Suppressor macrophage (primary cell): ENCODE results near the gene GRID2.
"Not testable (repeated sequence)": the region's sequence is repeated elsewhere in the genome, so short reads cannot be mapped to it uniquely, and the experiment has no call there.

Source experiments
- DNase-seq, 4 experiments: peaks; one replicate each; pipeline ENCODE4 v3.0.0-alpha.2; 2020 to 2022
- total RNA-seq, 17 experiments: gene quantifications; one replicate each; lab custom pipeline; 2026; ENCODE audit warnings: mixed read lengths in 6 of 17, inconsistent platforms in 3 of 17; lab: John Stamatoyannopoulos, UW

GRID2 gene
- total RNA-seq = 0 to 5.1 (median 0) reads per million in 17 experiments

GRCh38 chr4:92303621-92304027 is at the start of gene GRID2:
Gene GRID2, plus strand, starts transcription at chr4:92303966.
- DNase-seq = no peak

- no peak for DNase-seq
Observed at GRCh38 chr4:92253986-92254671, 49.6 kb upstream of the GRID2 start.

DNA sequence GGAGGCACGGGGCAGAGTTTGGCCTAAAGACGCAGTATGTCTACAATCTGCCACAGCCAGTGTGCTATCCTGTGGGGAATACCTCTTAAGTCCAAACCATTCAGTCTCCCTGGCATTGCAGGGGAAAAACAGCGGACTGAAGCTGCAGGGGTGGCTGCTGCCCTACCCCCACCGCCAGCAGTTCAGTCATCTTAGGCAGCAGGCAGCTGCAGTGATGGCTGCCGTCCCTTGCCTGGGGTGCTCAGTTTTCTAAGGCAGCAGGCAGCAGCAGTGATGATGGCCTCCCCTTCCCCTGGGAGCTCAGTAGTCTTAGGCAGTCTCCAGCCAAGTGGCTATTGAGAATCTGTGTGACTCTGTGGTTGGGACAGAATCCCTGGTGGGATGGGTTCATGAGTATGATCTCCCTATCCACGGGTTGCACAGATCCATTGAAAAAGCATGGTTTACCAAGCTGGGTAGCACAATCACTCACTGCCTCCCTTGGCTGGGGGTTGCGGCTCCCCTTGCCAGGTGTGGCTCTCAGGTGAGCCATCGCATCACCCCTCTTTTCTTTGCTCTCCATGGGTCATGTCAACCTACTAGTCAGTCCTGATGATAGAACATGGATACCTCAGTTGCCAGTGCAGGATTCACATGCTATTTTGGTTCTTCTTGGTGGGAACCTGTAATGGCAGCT is 48.9 kb upstream of the GRID2 start:
- DNase-seq = no peak

- no peak for DNase-seq
Observed at GRCh38 chr4:92255920-92256244, 47.9 kb upstream of the GRID2 start.

GRCh38 chr4:92257931-92258857 is 45.6 kb upstream of the GRID2 start:
- no peak for DNase-seq

DNA sequence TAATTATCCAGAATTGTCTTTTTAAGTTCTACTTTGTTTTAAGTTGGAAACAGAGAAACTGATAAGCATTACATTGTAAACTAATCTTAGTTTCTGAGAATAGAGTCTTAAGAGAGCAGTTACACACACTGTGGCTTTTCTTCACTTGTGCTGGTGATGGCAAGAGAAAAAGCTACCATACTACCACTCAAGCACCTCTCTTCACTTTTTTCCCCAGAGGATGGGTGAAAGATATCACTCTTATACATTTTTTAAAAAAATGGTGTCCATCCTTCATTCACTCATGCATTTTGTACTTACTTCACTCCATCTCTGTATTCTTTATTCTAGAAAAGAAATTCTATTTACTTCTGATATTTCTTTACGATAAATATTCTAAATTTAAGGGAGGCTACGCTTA is 42.5 kb upstream of the GRID2 start:
- no peak for DNase-seq

GRCh38 chr4:92262371-92262770 is 41.4 kb upstream of the GRID2 start:
- DNase-seq = no peak

- DNase-seq = no peak
Observed at GRCh38 chr4:92263010-92263409, 40.8 kb upstream of the GRID2 start.

GRCh38 chr4:92263575-92263974 is 40.2 kb upstream of the GRID2 start:
- DNase-seq = no peak

DNA sequence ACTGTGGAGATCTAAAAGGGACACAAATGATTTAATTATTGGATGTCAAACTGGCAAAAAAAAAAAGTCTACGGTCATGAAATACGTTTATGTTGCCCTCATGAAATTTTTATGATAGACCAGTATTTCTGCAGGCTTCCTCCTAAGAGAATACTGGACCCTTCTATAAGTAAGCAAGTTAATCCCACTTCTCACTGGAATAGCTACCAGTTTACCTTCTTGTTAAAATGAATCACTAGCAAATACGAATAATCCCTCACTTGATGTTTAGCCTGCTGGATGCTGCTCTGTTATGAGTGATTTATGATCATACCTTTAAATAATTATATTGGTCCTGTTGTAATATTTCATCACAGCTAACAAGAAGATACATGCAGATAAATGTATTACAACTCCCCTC is 39.6 kb upstream of the GRID2 start:
- no peak for DNase-seq

GRCh38 chr4:92265021-92265420 is 38.7 kb upstream of the GRID2 start:
- no peak for DNase-seq

GRCh38 chr4:92265798-92266197 is 38.0 kb upstream of the GRID2 start:
- DNase-seq = no peak

- no peak for DNase-seq
Observed at GRCh38 chr4:92266521-92266920, 37.2 kb upstream of the GRID2 start.

GRCh38 chr4:92268642-92269041 is 35.1 kb upstream of the GRID2 start:
- DNase-seq = no peak

- DNase-seq = no peak
Observed at GRCh38 chr4:92270908-92271307, 32.9 kb upstream of the GRID2 start.

DNA sequence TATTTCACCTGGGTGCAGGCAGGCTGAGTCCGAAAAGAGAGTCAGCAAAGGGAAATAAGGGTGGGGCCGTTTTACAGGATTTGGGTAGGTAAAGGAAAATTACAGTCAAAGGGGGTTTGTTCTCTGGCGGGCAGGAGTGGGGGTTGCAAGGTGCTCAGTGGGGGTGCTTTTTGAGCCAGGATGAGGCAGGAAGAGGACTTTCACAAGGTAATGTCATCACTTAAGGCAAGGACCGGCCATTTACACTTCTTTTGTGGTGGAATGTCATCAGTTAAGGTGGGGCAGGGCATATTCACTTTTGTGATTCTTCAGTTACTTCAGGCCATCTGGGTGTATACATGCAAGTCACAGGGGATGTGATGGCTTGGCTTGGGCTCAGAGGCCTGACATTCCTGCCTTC is 32.2 kb upstream of the GRID2 start:
- DNase-seq = not testable (repeated sequence)

DNA sequence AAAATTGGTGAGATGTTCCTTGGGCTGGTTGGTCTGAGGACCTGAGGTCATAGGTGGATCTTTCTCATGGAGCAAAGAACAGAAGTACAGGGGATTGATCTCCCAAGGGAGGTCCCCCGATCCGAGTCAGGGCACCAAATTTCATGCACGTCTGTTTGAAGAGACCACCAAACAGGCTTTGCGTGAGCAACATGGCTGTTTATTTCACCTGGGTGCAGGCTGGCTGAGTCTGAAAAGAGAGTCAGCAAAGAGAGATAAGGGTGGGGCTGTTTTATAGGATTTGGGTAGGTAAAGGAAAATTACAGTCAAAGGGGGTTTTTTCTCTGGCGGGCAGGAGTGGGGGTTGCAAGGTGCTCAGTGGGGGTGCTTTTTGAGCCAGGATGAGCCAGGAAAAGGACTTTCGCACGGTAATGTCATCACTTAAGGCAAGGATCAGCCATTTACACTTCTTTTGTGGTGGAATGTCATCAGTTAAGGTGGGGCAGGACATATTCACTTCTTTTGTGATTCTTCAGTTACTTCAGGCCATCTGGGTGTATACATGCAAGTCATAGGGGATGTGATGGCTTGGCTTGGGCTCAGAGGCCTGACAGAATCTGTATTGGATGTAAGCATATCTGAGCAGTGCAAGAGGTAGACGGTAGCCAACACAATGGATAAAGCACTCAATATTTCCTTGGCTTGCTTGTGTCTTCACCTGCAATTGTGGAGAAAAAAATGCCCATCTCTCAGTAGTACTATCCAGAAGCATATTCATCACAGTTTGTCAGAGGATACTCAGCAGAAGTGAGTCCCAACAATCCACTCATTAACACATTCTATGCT is 26.5 kb upstream of the GRID2 start:
- DNase-seq = not testable (repeated sequence)

DNA sequence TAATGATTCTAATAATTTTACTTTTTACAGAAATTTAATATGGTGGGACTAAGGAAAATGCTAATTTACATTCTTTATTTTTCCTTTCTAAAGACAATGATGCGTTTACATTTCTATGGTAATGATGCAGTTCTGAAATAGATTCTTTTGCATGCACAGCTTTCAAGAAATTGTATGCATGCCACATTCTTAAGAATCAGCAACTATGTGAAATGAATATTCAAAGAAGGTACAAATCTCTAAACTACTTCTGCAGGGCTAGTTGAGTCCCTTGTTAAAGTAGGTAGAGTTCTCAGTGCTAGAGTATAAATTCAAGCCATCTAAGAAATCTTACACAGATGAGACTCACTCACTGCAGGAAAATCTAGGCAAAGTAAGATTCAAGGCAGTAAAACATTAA is 24.5 kb upstream of the GRID2 start:
- DNase-seq = no peak

DNA sequence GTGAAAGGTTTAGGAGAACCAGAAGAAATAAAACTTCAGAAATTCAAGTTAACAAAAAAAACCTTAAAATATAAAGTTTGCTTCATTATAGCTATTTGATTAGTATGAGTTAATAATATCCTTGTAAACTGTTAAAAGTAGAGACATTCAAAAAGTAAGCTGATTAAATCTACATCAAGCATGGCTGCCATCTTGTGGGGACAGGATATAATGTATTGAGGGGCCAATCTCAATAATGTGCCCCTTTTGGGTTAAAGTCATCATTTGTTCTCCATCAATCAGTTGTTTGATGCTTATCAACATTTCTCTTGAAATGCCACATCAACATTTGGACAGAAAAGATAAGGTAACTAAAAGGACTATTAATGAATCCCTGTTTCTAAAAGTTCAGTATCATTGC is 4.6 kb upstream of the GRID2 start:
- DNase-seq = no peak

GRCh38 chr4:92304121-92304520 is 355 bp downstream of the GRID2 start:
- no peak for DNase-seq

DNA sequence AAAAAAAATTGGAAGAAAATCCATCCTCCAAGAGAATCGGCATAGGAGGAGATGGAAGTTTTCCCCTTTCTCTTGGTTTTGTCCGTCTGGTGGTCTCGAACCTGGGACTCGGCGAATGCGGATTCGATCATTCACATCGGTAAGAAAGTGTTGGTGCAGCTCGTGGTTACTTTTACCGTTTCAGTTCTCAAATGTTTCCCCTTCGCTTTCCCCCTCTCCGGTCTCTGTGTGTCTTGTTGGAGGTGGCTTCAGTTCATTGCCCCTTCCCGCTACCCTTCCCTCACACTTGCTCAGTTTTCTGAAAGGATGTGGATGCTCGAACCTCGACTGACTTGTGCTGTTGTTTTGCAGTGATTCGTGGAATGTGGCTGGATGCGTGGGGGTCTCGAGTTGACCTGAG is 840 bp downstream of the GRID2 start:
- no peak for DNase-seq

GRCh38 chr4:92305148-92305877 is 1.5 kb downstream of the GRID2 start:
- DNase-seq = no peak
